ENCODE results near the gene CD200. TPM values are rescaled to one million over a fixed set of nuclear protein-coding genes. Genes with fewer than 3 reads are reported as not detected.
A peak's percentile ranks its signal among the peaks of the same experiment; 100 is the strongest.

CD200 gene
- total and polyA plus RNA-seq, 10 of the 15 experiments (the other 5 are each of a cell fraction or from before 2014, with no cell fraction given): 21.2 to 84.3 (median 33.2) TPM

DNA sequence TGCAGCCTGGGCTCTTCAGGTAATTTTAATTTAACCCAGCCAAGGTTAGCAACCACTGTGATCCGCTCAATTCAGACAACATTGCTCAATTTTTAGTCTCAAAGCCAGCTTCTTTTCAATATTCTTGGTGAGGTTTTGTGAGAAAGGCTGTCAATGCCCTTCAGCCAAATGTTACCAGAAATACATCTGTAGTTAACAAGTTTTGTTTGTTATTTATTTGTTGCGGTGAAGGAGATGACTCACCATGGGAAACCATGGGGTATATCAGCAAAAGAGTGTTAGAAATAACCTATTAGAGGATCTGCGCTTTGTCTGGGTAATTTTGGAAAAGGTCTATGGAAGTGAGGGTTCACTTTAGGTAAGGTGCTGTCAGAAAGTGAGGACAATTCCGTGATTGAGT lies 43.9 kb upstream of the CD200 start (continued):
- TF ChIP-seq IKZF2 (IDR thresholded peaks at IDR 0.05) (no peak), SMAD5 (IDR thresholded peaks at IDR 0.05; ENCODE audit: low read depth) (no peak), ZBED1 (IDR thresholded peaks at IDR 0.05; ENCODE audit: borderline replicate concordance) (no peak), RAD21 (IDR thresholded peaks at IDR 0.05; ENCODE audit: insufficient read depth, low read depth, low read length) (no peak)

DNA sequence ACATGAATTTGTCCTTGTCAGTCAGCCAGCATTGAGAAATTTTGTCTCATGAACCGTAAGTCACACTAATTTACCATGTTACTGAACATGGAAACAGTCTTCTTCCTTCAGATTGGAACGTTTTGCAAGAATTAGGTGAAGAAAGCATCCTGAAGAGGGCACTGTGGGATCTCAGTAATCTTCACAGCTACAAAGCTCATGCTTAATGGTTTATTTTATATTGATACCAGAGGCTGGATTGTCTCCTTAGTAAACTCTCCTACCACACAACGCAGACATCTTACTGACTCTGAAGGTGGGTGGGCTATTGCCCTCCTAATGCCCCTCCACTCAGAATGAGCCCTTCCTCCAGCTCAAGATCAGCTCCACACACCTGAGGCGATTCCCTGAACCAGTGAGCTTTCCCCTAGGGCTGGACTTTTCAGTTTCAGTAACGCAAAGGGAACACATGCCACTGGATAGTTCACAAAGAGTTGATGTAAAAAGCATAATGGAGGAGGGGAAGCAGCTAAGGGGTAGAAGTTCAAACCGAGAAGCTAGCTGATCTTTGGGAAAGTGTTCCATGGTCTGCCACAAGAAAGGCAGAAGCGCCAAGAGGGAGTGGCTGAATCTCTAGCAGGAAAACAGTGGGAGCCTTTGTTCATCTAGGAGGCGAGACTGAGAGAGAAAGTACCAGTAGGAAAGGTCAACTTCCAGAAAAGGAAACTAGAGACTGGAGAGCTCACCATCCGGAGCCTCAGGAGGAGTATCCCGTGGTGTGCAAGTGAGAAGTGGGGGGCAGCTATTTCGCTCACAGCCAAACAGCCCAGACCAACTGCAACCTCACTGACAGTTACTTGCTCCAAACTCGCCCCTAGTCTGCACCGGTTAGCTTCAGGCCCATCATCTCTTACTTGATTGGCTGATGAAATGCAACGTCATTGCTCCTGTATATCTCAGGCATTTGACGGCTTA lies 39.3 kb upstream of the CD200 start, which contains the start of gene SLC9C1:
SLC9C1 (minus strand) TSS at position 849 of the 954 bp plus-strand sequence. CDS start 7,425 bp downstream, outside the sequence.
- ChIA-PET CTCF (interaction anchor here (0.6 to 6.8 kb wide), 78 partner anchors 8 to 741 kb away, joined by 3 to 142 read pairs (median 4); partner anchors contain the start of genes CD200 and GCSAM), SMC1A (ENCODE audit: uncharacterized antibody, unreplicated experiment) (interaction anchor here (0.7 to 7.0 kb wide), 56 partner anchors 8 to 687 kb away, joined by 3 to 97 read pairs (median 5); partner anchors contain the start of genes BTLA, CD200 and GCSAM), POLR2A (interaction anchor here (0.6 to 2.7 kb wide), 8 partner anchors 41 to 240 kb away, joined by 3 to 11 read pairs (median 4); no protein-coding TSS in a partner anchor), RAD21 (ENCODE audit: unreplicated experiment) (interaction anchor here (0.7 to 5.8 kb wide), 51 partner anchors 9 to 686 kb away, joined by 3 to 88 read pairs (median 5); partner anchors contain the start of genes ATG3, BTLA, CD200 and SLC35A5)
- Histone ChIP-seq H3K36me3 (ENCODE audit: control insufficient read depth in 2 of 2, insufficient read depth in 2 of 2, low read length in 1 of 2) (no peaks in the 10 kb centered on the region), H3K4me3 (peak within 1 kb of the TSS; percentile 52; the same call in 1 of the 2 replicates), H3K4me2 (ENCODE audit: control insufficient read depth, insufficient read depth) (peak within 1 kb of the TSS; percentile 63), H3K27ac (ENCODE audit: control insufficient read depth, insufficient read depth) (peak within 1 kb of the TSS; percentile 71), H3K79me2 (ENCODE audit: control insufficient read depth, insufficient read depth, low read length) (no peaks in the 10 kb centered on the region), H3K9me3 (replicated peaks; ENCODE audit: control insufficient read depth, insufficient read depth, low read length) (peaks cover 3% of the 10 kb centered on the region; the same call in 2 of the 3 replicates), H3K27me3 (replicated peaks in 1 of 2; ENCODE audit: control insufficient read depth in 2 of 2, insufficient read depth in 2 of 2, low read length in 1 of 2) (no peaks in the 10 kb centered on the region), H3K9ac (ENCODE audit: control insufficient read depth, insufficient read depth, low read length) (peak within 1 kb of the TSS; percentile 3), H4K20me1 (ENCODE audit: control insufficient read depth, insufficient read depth) (no peaks in the 10 kb centered on the region), H3K4me1 (ENCODE audit: control insufficient read depth, insufficient read depth, low read length) (peaks cover 7% of the 10 kb centered on the region; the same call in 1 of the 2 replicates), H2AFZ (ENCODE audit: control insufficient read depth, low read depth, low read length) (peak within 1 kb of the TSS; percentile 90)
- peak; percentile 85 for DNase-seq (ENCODE audit: low read depth, low spot score)
- peak; percentile 78 for ATAC-seq
- under 1% methylated on average over 15 of the region's 15 CpGs for WGBS (ENCODE audit: insufficient coverage, insufficient replicate concordance, low lambda C conversion rate, missing lambda C conversion rate)
- in situ Hi-C loops (cut with MboI) (loop anchor here (5.0 kb wide), 2 partner anchors 156 to 181 kb away; no protein-coding TSS in a partner anchor), intact Hi-C loops (cut with micrococcal nuclease; ENCODE audit: unreplicated experiment) (loop anchor here (1.0 to 10.0 kb wide), 6 partner anchors 33 to 681 kb away; partner anchors contain the start of gene CD200R1)
- BruUV-seq (replicated peaks): TSS peak; percentile 84
- FAIRE-seq: peak; percentile 7
- TF ChIP-seq RBBP5 (conservative IDR thresholded peaks at IDR 0.05): no peak
- TF ChIP-seq IKZF1 (conservative IDR thresholded peaks at IDR 0.05): peak; percentile 44; the same call in 1 of the 2 replicates
- TF ChIP-seq PML (IDR thresholded peaks at IDR 0.05; ENCODE audit: low read length): no peak
- no peak for TF ChIP-seq FOS (IDR thresholded peaks at IDR 0.05; ENCODE audit: borderline replicate concordance, extremely low read depth, insufficient read length)
- no peak for TF ChIP-seq RFX5 (IDR thresholded peaks at IDR 0.05; ENCODE audit: low read depth, low read length)
- TF ChIP-seq BHLHE40 (IDR thresholded peaks at IDR 0.05; ENCODE audit: borderline replicate concordance in 1 of 2, low read depth in 2 of 2, low read length in 1 of 2): no peak
- peak; percentile 48; the same call in 1 of the 2 replicates for TF ChIP-seq SIN3A (IDR thresholded peaks at IDR 0.05; ENCODE audit: low read depth, low read length)
- 0 out of 2 replicates have a peak, but pooled peaks have one; percentile 15 for TF ChIP-seq ZNF24 (IDR thresholded peaks at IDR 0.05)
- 0 out of 2 replicates have a peak, but pooled peaks have one; percentile 11 for TF ChIP-seq DPF2 (IDR thresholded peaks at IDR 0.05)
- no peak for TF ChIP-seq NFIC (IDR thresholded peaks at IDR 0.05; ENCODE audit: low read depth, low read length)
- TF ChIP-seq, protein P1, sequence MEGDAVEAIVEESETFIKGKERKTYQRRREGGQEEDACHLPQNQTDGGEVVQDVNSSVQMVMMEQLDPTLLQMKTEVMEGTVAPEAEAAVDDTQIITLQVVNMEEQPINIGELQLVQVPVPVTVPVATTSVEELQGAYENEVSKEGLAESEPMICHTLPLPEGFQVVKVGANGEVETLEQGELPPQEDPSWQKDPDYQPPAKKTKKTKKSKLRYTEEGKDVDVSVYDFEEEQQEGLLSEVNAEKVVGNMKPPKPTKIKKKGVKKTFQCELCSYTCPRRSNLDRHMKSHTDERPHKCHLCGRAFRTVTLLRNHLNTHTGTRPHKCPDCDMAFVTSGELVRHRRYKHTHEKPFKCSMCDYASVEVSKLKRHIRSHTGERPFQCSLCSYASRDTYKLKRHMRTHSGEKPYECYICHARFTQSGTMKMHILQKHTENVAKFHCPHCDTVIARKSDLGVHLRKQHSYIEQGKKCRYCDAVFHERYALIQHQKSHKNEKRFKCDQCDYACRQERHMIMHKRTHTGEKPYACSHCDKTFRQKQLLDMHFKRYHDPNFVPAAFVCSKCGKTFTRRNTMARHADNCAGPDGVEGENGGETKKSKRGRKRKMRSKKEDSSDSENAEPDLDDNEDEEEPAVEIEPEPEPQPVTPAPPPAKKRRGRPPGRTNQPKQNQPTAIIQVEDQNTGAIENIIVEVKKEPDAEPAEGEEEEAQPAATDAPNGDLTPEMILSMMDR (IDR thresholded peaks at IDR 0.05 in 2 of 3, conservative IDR thresholded peaks at IDR 0.05 in 1 of 3; ENCODE audit: control insufficient read depth in 2 of 3, extremely low read depth in 1 of 3, insufficient read depth in 1 of 3, low read depth in 3 of 3, low read length in 3 of 3): peak; percentile 50 to 76 (median 71); a peak in 5 of 6 replicates
- TF ChIP-seq ETV6 (conservative IDR thresholded peaks at IDR 0.05 in 1 of 2, IDR thresholded peaks at IDR 0.05 in 1 of 2; ENCODE audit: borderline replicate concordance in 1 of 2, low read depth in 1 of 2): peak in 1 of 2 experiments; percentile 20; a peak in 1 of 4 replicates
- 0 out of 2 replicates have a peak, but pooled peaks have one; percentile 44 for TF ChIP-seq POLR2AphosphoS5 (IDR thresholded peaks at IDR 0.05; ENCODE audit: low read length)
- TF ChIP-seq SMARCA5 (IDR thresholded peaks at IDR 0.05): peak; percentile 86
- TF ChIP-seq MXI1 (IDR thresholded peaks at IDR 0.05; ENCODE audit: low read depth, low read length): peak; percentile 34; the same call in 1 of the 2 replicates
- 0 out of 2 replicates have a peak, but pooled peaks have one; percentile 71 for TF ChIP-seq RCOR1 (conservative IDR thresholded peaks at IDR 0.05; ENCODE audit: low read depth, low read length)

Data from GM12878 (cell line).